Prostate gland (tissue), 2 donors: ENCODE data around the gene ERC2. TPM values are rescaled to one million over a fixed set of nuclear protein-coding genes. Genes with fewer than 3 reads are reported as not detected.
"Not testable (repeated sequence)": the region's sequence is repeated elsewhere in the genome, so short reads cannot be mapped to it uniquely, and the experiment has no call there.

Experiments
- DNase-seq: peaks from one replicate; pipeline ENCODE4 v3.0.0-alpha.2; 2019; ENCODE audit warnings: low spot score
- H3K27ac ChIP-seq, 2 donors: fragments of 200-600 bp; sonication (generic); 2 replicates each; pipeline ENCODE4 v1.5.1; 2017 to 2019
- H3K27me3 ChIP-seq: fragments of 200-600 bp; sonication (generic); replicated peaks from 2 replicates; pipeline ENCODE4 v1.5.1; 2019; ENCODE audit not compliant: insufficient read depth
- H3K36me3 ChIP-seq, 2 donors: fragments of 200-600 bp; sonication (generic); 1 replicate in 1 of 2; 2 replicates in 1 of 2; pipeline versions ENCODE4 v1.5.1 to v1.8.1; 2017 to 2019
- H3K4me1 ChIP-seq: fragments of 200-600 bp; sonication (generic); replicated peaks from 2 replicates; pipeline ENCODE4 v1.5.1; 2019
- H3K4me3 ChIP-seq, 2 donors: fragments of 200-600 bp; sonication (generic); 2 replicates each; pipeline ENCODE4 v1.5.1; 2017 to 2019
- H3K9me3 ChIP-seq: fragments of 200-600 bp; sonication (generic); 2 replicates; pipeline ENCODE4 v1.5.1; 2017
- POLR2A ChIP-seq: fragments of 450-650 bp; IDR thresholded peaks from one replicate; pipeline ENCODE4 v1.6.1; 2016; ENCODE audit warnings: antibody characterized with exemption, mild to moderate bottlenecking
- POLR2AphosphoS5 ChIP-seq: sonication (generic); formaldehyde crosslinking; IDR thresholded peaks from one replicate; pipeline ENCODE4 v1.6.1; 2017; ENCODE audit warnings: antibody characterized with exemption
- WGBS: methylation state at CpG from one replicate; pipeline ENCODE4 v1.1.5; 2018; 5-methylcytosine and 5-hydroxymethylcytosine counted together
- intact Hi-C: fragments of 100-400 bp; cut with DNase I; formaldehyde crosslinking; loops from one replicate; pipeline ENCODE4 v1.14.2; 2022
- total RNA-seq, 2 donors: library from RNA; depleted of rRNA; stranded (reverse); fragments of >200 nt; gene quantifications; one replicate each; pipeline ENCODE4 v1.1.0, GENCODE V29; 2016
- TF ChIP-seq, protein P1 (sequence below), 4 experiments: fragments of 200-600 bp in 2 of 4; fragments of 450-650 bp in 2 of 4; sonication (generic) in 2 of 4; IDR thresholded peaks; 1 replicate in 3 of 4; 2 replicates in 1 of 4; pipeline ENCODE4 v1.5.1; 2016 to 2019; ENCODE audit warnings: antibody characterized with exemption in 4 of 4, mild to moderate bottlenecking in 2 of 4, moderate library complexity in 2 of 4

ERC2 gene
- total RNA-seq, 2 donors from 2014 or later, result 1.0 to 2.7 TPM

DNA sequence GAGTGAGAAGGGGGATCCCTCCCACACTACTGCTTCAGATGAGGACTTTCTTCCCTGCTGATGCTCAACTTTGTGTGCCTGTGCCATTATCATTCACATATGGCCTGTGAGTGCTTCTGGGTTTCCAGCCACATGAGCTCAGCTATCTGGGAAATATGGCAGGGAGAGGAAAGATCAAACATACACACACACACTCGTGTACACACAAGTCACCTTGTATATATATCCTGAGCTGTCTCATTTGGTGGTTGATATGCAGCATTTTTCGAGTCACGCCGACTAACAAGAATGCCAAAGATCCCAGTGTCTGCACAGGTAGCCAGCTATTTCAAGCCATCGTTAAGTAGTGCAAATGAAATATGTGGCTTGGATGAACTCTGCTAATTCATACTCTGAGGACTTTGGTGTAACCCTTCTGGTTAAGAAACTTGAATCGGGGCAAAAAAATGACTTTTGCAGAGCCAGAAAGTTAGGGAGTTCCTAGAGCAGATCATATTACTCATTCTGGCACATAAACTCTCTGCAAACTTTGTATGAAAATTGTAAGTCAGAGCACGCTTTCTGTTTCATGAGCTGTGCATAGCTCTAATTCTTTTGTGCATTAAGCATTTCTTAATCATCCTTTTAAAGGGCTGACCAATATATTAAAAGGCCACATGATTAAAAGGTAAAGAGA lies 956.2 kb downstream of the ERC2 start:
- TF ChIP-seq POLR2AphosphoS5, result no peak
- no peak for TF ChIP-seq POLR2A
- TF ChIP-seq, protein P1, sequence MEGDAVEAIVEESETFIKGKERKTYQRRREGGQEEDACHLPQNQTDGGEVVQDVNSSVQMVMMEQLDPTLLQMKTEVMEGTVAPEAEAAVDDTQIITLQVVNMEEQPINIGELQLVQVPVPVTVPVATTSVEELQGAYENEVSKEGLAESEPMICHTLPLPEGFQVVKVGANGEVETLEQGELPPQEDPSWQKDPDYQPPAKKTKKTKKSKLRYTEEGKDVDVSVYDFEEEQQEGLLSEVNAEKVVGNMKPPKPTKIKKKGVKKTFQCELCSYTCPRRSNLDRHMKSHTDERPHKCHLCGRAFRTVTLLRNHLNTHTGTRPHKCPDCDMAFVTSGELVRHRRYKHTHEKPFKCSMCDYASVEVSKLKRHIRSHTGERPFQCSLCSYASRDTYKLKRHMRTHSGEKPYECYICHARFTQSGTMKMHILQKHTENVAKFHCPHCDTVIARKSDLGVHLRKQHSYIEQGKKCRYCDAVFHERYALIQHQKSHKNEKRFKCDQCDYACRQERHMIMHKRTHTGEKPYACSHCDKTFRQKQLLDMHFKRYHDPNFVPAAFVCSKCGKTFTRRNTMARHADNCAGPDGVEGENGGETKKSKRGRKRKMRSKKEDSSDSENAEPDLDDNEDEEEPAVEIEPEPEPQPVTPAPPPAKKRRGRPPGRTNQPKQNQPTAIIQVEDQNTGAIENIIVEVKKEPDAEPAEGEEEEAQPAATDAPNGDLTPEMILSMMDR (IDR thresholded peaks at IDR 0.05), result no peak
- Histone ChIP-seq H3K27me3 (no peaks in the 10 kb centered on the region), H3K4me3 (no peak overlapping the region), H3K36me3 (no peaks in the 10 kb centered on the region), H3K9me3 (no peaks in the 10 kb centered on the region), H3K4me1 (no peaks in the 10 kb centered on the region), H3K27ac (no peak overlapping the region)
- no peak for DNase-seq
- WGBS, result 27% methylated on average over 7 of the region's 7 CpGs
- intact Hi-C loops, result no loop called here

DNA sequence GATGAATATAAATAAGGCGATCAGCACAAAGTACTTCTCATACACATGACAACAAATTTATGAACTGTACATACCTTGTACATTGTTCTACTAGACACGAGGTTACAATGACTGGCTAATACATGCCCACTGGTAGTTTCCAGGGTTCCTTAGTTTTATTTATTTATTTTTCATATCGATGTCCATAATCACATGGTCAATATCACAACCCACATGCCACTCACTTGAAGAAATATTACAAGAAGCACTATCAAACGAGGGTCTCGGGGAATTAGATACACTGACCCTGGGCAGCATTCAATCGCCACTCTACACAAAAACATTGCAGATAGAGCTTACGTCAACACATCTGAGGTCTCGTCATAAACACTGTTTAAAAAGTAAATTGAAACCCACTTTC lies 959.9 kb downstream of the ERC2 start:
- Histone ChIP-seq H3K4me3 (no peak overlapping the region), H3K4me1 (no peaks in the 10 kb centered on the region), H3K36me3 (no peaks in the 10 kb centered on the region), H3K9me3 (no peaks in the 10 kb centered on the region), H3K27ac (no peak overlapping the region), H3K27me3 (no peaks in the 10 kb centered on the region)
- WGBS, result 87% methylated on average over 8 of the region's 8 CpGs
- TF ChIP-seq, protein P1 (IDR thresholded peaks at IDR 0.05), result no peak
- no peak for TF ChIP-seq POLR2AphosphoS5
- TF ChIP-seq POLR2A, result no peak
- intact Hi-C loops, result no loop called here
- DNase-seq, result no peak

DNA sequence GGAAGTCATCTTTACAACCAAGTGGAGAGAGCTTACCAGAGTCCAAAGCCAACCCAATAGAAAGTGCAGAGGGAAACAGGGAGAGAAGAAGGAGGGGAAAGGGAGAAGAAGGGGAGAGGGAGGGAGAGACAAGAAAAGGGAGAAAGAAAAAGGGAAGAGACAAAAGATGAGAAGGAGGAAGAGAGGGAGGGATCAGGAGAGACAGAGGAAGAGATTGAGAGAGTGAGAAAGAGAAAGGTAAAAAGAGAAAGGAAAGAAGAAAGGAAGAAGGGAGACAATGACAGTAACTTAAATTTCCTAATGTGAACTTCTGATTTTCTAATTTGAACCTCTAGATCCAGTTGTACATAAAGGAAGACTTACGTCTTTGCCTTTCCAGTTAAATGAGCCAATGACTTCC lies 960.5 kb downstream of the ERC2 start:
- no peak for DNase-seq
- Histone ChIP-seq H3K36me3 (no peaks in the 10 kb centered on the region), H3K4me1 (no peaks in the 10 kb centered on the region), H3K27ac (no peak overlapping the region), H3K4me3 (no peak overlapping the region), H3K27me3 (no peaks in the 10 kb centered on the region), H3K9me3 (no peaks in the 10 kb centered on the region)
- no peak for TF ChIP-seq POLR2AphosphoS5
- TF ChIP-seq, protein P1 (IDR thresholded peaks at IDR 0.05), result no peak
- TF ChIP-seq POLR2A, result no peak
- intact Hi-C loops, result no loop called here
- WGBS, result 91% methylated on average over 1 of the region's 1 CpG

DNA sequence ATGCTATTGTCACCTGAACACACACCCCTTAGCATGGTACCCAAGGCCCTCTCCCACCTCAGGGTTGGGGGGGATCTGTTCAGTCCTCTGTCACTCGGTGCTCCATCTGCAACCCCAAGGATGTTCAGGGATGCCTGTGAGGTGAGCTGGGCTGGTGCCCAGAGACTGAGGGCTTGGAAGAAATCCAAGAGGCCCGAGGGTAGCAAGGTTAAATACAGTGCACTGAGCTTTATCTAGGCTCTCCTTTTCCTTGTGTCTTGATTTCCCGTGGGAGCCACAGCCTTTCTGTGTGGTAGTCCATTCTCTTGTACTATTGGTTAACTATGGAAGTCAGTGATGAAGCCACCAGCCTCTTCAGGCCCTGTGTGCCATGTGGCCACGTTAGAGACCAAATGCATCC lies 962.5 kb downstream of the ERC2 start:
- 59% methylated on average over 4 of the region's 4 CpGs for WGBS
- no peak overlapping the region for H3K27ac ChIP-seq
- no peak overlapping the region for H3K4me3 ChIP-seq
- H3K36me3 ChIP-seq, result no peaks in the 10 kb centered on the region
- no peaks in the 10 kb centered on the region for H3K9me3 ChIP-seq
- H3K4me1 ChIP-seq, result no peaks in the 10 kb centered on the region
- DNase-seq, result no peak
- TF ChIP-seq, protein P1 (IDR thresholded peaks at IDR 0.05), result no peak
- TF ChIP-seq POLR2AphosphoS5 (no peak), POLR2A (no peak)
- no peaks in the 10 kb centered on the region for H3K27me3 ChIP-seq
- intact Hi-C loops, result no loop called here

DNA sequence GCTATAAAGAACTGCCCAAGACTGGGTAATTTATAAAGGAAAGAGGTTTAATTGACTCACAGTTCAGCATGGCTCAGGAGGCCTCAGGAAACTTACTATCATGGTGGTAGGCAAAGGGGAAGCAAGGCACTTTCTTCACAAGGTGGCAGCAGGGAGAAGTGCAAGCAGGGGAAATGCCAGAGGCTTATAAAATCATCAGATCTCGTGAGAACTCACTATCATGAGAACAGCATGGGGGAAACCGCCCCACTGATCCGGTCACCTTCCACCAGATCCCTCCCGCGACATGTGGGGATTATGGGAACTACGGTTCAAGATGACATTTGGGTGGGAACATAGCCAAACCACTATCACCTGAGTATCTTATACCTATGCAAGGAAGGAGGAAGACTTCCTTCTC lies 963.2 kb downstream of the ERC2 start:
- WGBS, result 61% methylated on average over 6 of the region's 6 CpGs
- H3K4me1 ChIP-seq, intact Hi-C loops, H3K9me3 ChIP-seq, H3K4me3 ChIP-seq, DNase-seq, H3K27me3 ChIP-seq, H3K27ac ChIP-seq, H3K36me3 ChIP-seq: not testable (repeated sequence)
- TF ChIP-seq, protein P1 (IDR thresholded peaks at IDR 0.05), result peak in 3 of 4 experiments; percentile 22 to 33 (median 28)
